Retinal pigment epithelial cell (primary cell): Measurements from ENCODE around the gene FLNB.

ENCODE experiments used
- DNase-seq: peaks from one replicate; pipeline ENCODE4 v3.0.0-alpha.2; 2010; ENCODE audit warnings: low read depth
- H3K4me3 ChIP-seq: 2 replicates; pipeline ENCODE4 v1.5.1; 2011; ENCODE audit warnings: mild to moderate bottlenecking, low read length, control low read depth, moderate library complexity
- TF ChIP-seq, protein P1 (sequence below): conservative IDR thresholded peaks from 2 replicates; pipeline ENCODE4 v1.5.1; 2011; ENCODE audit warnings: low read depth, low read length, control low read depth, inconsistent platforms

Gene FLNB, protein sequence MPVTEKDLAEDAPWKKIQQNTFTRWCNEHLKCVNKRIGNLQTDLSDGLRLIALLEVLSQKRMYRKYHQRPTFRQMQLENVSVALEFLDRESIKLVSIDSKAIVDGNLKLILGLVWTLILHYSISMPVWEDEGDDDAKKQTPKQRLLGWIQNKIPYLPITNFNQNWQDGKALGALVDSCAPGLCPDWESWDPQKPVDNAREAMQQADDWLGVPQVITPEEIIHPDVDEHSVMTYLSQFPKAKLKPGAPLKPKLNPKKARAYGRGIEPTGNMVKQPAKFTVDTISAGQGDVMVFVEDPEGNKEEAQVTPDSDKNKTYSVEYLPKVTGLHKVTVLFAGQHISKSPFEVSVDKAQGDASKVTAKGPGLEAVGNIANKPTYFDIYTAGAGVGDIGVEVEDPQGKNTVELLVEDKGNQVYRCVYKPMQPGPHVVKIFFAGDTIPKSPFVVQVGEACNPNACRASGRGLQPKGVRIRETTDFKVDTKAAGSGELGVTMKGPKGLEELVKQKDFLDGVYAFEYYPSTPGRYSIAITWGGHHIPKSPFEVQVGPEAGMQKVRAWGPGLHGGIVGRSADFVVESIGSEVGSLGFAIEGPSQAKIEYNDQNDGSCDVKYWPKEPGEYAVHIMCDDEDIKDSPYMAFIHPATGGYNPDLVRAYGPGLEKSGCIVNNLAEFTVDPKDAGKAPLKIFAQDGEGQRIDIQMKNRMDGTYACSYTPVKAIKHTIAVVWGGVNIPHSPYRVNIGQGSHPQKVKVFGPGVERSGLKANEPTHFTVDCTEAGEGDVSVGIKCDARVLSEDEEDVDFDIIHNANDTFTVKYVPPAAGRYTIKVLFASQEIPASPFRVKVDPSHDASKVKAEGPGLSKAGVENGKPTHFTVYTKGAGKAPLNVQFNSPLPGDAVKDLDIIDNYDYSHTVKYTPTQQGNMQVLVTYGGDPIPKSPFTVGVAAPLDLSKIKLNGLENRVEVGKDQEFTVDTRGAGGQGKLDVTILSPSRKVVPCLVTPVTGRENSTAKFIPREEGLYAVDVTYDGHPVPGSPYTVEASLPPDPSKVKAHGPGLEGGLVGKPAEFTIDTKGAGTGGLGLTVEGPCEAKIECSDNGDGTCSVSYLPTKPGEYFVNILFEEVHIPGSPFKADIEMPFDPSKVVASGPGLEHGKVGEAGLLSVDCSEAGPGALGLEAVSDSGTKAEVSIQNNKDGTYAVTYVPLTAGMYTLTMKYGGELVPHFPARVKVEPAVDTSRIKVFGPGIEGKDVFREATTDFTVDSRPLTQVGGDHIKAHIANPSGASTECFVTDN (N-terminal part only)

DNA sequence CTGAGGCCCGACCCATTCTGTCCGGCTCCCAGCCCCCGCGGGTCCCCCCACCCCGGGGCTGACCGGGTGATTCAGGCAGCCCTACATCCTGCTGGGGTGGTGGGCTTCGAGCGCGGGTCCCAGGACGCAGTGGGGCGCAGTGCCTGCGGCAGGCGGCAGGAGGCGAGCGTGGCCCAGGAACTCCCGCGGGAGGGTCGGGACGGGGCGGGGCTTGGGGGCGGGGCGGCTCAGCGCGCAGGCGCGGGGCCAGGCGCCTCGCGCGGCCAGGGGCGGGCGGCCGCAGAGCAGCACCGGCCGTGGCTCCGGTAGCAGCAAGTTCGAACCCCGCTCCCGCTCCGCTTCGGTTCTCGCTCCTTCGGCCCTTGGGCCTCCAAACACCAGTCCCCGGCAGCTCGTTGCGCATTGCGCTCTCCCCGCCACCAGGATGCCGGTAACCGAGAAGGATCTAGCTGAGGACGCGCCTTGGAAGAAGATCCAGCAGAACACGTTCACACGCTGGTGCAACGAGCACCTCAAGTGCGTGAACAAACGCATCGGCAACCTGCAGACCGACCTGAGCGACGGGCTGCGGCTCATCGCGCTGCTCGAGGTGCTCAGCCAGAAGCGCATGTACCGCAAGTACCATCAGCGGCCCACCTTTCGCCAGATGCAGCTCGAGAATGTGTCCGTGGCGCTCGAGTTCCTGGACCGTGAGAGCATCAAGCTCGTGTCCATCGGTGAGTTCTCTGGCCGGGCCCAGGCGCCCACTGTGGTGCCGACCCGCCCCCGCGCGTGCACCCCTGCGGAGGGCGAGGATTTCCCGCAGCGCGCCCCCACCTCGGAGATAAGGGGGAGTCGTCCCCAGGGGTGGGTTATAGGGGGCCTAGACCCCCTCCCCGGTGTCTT lies at the start of gene FLNB:
Gene FLNB, plus strand, starts transcription at position 282 of the 885 bp plus-strand sequence. Its CDS starts 143 bp downstream, at position 425.
- DNase-seq, result no peak
- peak within 1 kb of the TSS; percentile 99 for H3K4me3 ChIP-seq
- TF ChIP-seq, protein P1, sequence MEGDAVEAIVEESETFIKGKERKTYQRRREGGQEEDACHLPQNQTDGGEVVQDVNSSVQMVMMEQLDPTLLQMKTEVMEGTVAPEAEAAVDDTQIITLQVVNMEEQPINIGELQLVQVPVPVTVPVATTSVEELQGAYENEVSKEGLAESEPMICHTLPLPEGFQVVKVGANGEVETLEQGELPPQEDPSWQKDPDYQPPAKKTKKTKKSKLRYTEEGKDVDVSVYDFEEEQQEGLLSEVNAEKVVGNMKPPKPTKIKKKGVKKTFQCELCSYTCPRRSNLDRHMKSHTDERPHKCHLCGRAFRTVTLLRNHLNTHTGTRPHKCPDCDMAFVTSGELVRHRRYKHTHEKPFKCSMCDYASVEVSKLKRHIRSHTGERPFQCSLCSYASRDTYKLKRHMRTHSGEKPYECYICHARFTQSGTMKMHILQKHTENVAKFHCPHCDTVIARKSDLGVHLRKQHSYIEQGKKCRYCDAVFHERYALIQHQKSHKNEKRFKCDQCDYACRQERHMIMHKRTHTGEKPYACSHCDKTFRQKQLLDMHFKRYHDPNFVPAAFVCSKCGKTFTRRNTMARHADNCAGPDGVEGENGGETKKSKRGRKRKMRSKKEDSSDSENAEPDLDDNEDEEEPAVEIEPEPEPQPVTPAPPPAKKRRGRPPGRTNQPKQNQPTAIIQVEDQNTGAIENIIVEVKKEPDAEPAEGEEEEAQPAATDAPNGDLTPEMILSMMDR, result peak; percentile 76

DNA sequence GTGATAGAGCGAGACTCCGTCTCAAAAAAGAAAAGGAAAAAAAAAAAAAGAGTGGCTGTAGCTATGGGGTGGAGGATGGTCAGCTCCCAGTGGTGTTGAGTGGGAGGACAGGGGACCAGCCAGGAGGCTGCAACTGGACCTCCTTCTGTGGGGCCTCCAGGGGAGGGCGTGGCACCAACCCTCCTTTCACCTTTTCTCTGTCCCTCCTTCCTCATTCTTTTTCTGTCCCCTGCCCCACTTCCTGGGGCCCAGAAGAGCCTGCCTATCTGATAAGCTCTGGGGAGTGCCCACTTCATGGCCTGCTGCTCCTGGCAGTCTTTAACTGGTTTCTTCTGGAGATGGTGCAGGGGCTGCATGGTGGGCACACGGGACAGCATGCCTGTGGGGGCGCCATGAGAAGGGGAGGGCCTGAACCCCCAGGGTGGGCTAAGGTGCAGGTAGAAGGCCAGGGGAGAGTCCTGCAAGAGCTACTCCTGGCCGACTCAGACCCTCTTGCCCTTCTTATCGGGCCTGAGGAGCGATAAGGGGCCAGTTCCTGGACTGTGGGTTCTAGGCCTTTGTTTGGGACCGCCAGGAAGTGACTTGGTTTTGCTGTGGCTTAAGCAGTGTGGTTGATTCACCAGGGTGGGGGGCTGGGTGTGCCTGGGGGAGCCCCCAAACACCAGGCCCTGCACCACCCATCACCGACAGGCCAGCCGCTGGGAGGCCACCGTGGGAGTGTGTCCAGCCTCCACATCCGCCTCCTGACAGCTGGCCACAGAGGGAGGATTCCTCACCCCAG lies 49.4 kb upstream of the FLNB start:
- no peak overlapping the region for H3K4me3 ChIP-seq
- TF ChIP-seq, protein P1, result no peak
- no peak for DNase-seq

DNA sequence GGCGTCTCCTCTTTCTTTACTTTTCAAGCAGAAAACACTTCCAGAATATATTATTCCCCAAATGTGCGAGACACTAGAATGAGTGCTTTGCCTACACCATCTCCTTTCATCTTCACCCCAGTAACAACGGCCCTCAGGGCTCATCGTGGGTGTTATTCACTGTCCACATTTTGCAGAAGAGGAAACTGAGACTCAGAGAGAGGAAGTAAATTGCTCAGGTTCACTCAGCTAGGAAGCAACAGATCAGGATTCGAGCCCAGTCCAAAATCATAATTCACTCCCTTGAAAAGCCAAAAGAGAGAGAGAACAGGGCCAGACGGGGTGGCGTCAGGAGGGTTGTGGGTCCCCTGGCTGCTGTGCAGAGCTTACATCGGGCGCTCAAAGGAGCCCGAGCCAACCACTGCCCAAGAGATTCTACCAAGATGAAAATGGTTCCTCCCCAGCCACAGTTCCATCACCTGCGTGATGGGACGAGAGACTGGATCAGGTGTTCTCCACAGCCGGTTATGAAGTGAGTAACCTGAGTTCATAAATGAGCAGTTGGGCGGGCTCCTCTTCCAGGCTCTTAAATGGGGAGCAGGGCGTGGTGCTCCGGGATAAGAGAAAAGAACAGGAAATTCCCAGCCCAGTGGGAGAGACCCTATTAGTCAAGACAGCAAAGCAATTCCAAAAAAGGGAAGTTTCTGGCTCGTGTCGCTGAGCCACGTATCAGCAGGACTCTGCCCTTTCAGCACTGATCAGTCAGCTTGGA lies 48.6 kb upstream of the FLNB start:
- H3K4me3 ChIP-seq, result no peak overlapping the region
- DNase-seq, result no peak
- TF ChIP-seq, protein P1, result no peak

DNA sequence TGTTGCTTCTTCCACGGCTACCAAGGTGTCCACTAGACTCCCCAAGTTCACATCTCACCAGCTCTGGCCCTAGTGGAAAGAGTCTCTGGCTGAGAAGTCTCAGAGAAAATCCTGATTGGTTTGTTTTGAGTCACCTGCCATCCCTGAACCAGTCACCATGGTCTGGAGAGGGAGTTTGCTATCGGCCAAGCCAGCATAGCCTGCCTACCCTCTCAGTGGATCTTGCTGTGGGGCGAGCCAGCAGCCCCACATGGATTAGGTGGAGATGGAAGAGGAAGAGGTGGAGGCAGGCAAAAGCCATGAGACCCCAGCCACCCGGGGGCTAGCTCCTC lies 48.1 kb upstream of the FLNB start:
- H3K4me3 ChIP-seq, result no peak overlapping the region
- TF ChIP-seq, protein P1, result no peak
- DNase-seq, result no peak

DNA sequence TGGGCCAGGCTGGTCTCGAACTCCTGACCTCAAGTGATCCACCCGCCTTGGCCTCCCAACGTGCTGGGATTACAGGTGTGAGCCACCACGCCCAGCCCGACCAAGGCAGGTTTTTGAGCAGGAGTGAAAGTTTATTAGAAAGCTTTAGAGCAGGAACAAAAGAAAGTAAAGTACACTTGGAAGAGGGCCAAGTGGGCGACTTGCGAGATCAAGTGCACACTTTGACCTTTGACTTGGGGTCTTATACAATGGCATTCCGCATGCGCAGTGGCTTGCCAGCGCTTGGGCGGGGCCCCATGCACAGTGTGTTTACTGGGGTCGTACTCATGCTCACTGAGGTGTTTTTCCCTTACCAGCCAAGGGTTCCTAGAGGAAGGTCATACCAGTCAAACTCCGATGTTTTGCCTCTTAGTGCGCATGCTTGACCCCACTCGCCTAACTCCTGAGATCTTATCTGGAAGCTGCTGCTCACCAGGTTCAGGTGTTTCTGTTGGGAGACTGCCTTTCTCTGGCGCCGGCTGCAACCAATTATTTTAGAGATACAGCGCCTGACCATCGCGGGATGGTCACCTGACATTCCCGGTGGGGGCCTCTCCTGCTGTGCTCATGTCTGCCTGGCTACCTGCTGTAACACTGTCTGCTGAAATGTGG lies 46.9 kb upstream of the FLNB start:
- TF ChIP-seq, protein P1, result no peak
- DNase-seq, result no peak
- H3K4me3 ChIP-seq, result no peak overlapping the region
